B cell (primary cell): ENCODE measurements around the gene SCG2. TPM values are rescaled to one million over a fixed set of nuclear protein-coding genes. Genes with fewer than 3 reads are reported as not detected.

Experiments used
- ATAC-seq: fragments of 200-7000 bp; cut with Tn5 transposase; one replicate; pipeline ENCODE4 v1.10.0; 2021; ENCODE audit warnings: low read depth, mild to moderate bottlenecking, moderate number of reproducible peaks, moderate library complexity
- CTCF ChIA-PET: fragments of 350-600 bp; sonication (Branson Sonifier 250); formaldehyde crosslinking; loops from one replicate; lab custom pipeline; 2021; ENCODE audit warnings: antibody characterized with exemption, inconsistent platforms; lab: Charles Lee
- POLR2A ChIA-PET: fragments of 350-600 bp; sonication (Branson Sonifier 250); formaldehyde crosslinking; loops from one replicate; lab custom pipeline; 2021; ENCODE audit warnings: antibody characterized with exemption; lab: Charles Lee
- DNase-seq: peaks from one replicate; pipeline ENCODE4 v3.0.0; 2013
- H2AFZ ChIP-seq: 2 replicates; pipeline ENCODE4 v1.6.1; 2012; ENCODE audit warnings: mild to moderate bottlenecking, low read depth, low read length; ENCODE audit not compliant: insufficient read depth, poor library complexity, severe bottlenecking
- H3K27ac ChIP-seq, 2 donors: 1 replicate in 1 of 2; 2 replicates in 1 of 2; pipeline ENCODE4 v1.5.1; 2012 to 2013; ENCODE audit warnings: low read length in 2 of 2, mild to moderate bottlenecking in 2 of 2, moderate library complexity in 1 of 2
- H3K27me3 ChIP-seq, 4 experiments: fragments of 200-600 bp in 1 of 4; sonication (generic) in 1 of 4; replicated peaks in 1 of 4; 1 replicate in 2 of 4; 2 replicates in 2 of 4; pipeline versions ENCODE4 v1.6.1 to v1.7.0; 2013 to 2016; ENCODE audit warnings: low read length in 3 of 4, mild to moderate bottlenecking in 2 of 4, mixed read lengths in 1 of 4, moderate library complexity in 1 of 4; ENCODE audit not compliant: insufficient read depth in 4 of 4, control insufficient read depth in 3 of 4; ENCODE audit errors: control extremely low read depth in 1 of 4
- H3K36me3 ChIP-seq, 2 experiments: replicated peaks in 1 of 2; 1 replicate in 1 of 2; 2 replicates in 1 of 2; pipeline versions ENCODE4 v1.6.1 to v1.7.1; 2013; ENCODE audit warnings: low read length in 1 of 2; ENCODE audit not compliant: insufficient read depth in 2 of 2, control insufficient read depth in 1 of 2; ENCODE audit errors: control extremely low read depth in 1 of 2, extremely low read depth in 1 of 2
- H3K4me1 ChIP-seq, 2 donors: fragments of 200-600 bp in 1 of 2; sonication (generic) in 1 of 2; 1 replicate in 1 of 2; 2 replicates in 1 of 2; pipeline versions ENCODE4 v1.5.1 to v1.6.1; 2013 to 2017; ENCODE audit warnings: low read length in 2 of 2; ENCODE audit not compliant: control insufficient read depth in 2 of 2, insufficient read depth in 2 of 2
- H3K4me2 ChIP-seq: replicated peaks from 2 replicates; pipeline ENCODE3; 2012; ENCODE audit warnings: mild to moderate bottlenecking, low read depth, low read length; ENCODE audit not compliant: poor library complexity, severe bottlenecking
- H3K4me3 ChIP-seq, 5 experiments: fragments of 200-600 bp in 1 of 5; sonication (generic) in 1 of 5; 1 replicate in 3 of 5; 2 replicates in 2 of 5; pipeline versions ENCODE4 v1.5.1 to v1.7.0; 2011 to 2016; ENCODE audit warnings: low read length in 4 of 5, mild to moderate bottlenecking in 4 of 5, low read depth in 2 of 5, control low read depth in 1 of 5, moderate library complexity in 1 of 5; ENCODE audit not compliant: insufficient read depth in 1 of 5; ENCODE audit errors: control extremely low read depth in 1 of 5, extremely low read depth in 1 of 5
- H3K79me2 ChIP-seq: fragments of 200-600 bp; sonication (generic); one replicate; pipeline ENCODE4 v1.6.0; 2016; ENCODE audit warnings: low read length; ENCODE audit not compliant: control insufficient read depth, insufficient read depth
- H3K9ac ChIP-seq: fragments of 200-600 bp; sonication (generic); 2 replicates; pipeline ENCODE4 v1.6.1; 2017; ENCODE audit warnings: mild to moderate bottlenecking, low read length, moderate library complexity
- H3K9me3 ChIP-seq, 3 donors: one replicate each; pipeline versions ENCODE4 v1.6.1 to v1.7.1; 2013; ENCODE audit warnings: low read length in 2 of 3; ENCODE audit not compliant: control insufficient read depth in 2 of 3, insufficient read depth in 1 of 3; ENCODE audit errors: control extremely low read depth in 1 of 3
- H4K20me1 ChIP-seq: 2 replicates; pipeline ENCODE4 v1.6.0; 2012; ENCODE audit warnings: mild to moderate bottlenecking, low read length; ENCODE audit not compliant: insufficient read depth, control insufficient read depth, poor library complexity, severe bottlenecking
- H3K27ac Mint-ChIP-seq: one replicate; pipeline ENCODE4 v1.8.0; 2021; ENCODE audit warnings: mixed read lengths
- H3K27me3 Mint-ChIP-seq: one replicate; pipeline ENCODE4 v1.8.0; 2021; ENCODE audit warnings: mixed read lengths
- H3K4me1 Mint-ChIP-seq: one replicate; pipeline ENCODE4 v1.8.0; 2021; ENCODE audit warnings: mixed read lengths
- H3K4me3 Mint-ChIP-seq: one replicate; pipeline ENCODE4 v1.8.0; 2021; ENCODE audit warnings: mixed read lengths
- H3K9me3 Mint-ChIP-seq: one replicate; pipeline ENCODE4 v1.8.0; 2022; ENCODE audit warnings: mixed read lengths; ENCODE audit not compliant: insufficient read depth
- CTCF ChIP-seq: fragments of 200-600 bp; IDR thresholded peaks from one replicate; pipeline ENCODE4 v1.8.0; 2022; ENCODE audit warnings: antibody characterized with exemption, mild to moderate bottlenecking
- EZH2 ChIP-seq: IDR thresholded peaks from 2 replicates; pipeline ENCODE4 v1.6.1; 2012; ENCODE audit warnings: borderline replicate concordance, low read depth, mild to moderate bottlenecking, moderate library complexity, low read length; ENCODE audit not compliant: insufficient read depth, poor library complexity, severe bottlenecking
- WGBS: methylation state at CpG from one replicate; pipeline ENCODE4 v1.1.5; 2013; ENCODE audit warnings: missing lambda C conversion rate; ENCODE audit not compliant: insufficient coverage; 5-methylcytosine and 5-hydroxymethylcytosine counted together
- intact Hi-C: fragments of 100-400 bp; cut with micrococcal nuclease; formaldehyde crosslinking; loops from one replicate; pipeline ENCODE4 v1.10.0; 2022
- polyA plus RNA-seq: library from polyadenylated mRNA; depleted of rRNA; stranded (reverse); fragments of >200 nt; gene quantifications from 2 replicates; pipeline ENCODE4 v1.2.3, GENCODE V29; 2012
- total RNA-seq, 2 donors: library from RNA; stranded (reverse); fragments of 120-200 nt in 1 of 2; gene quantifications; 1 replicate in 1 of 2; 2 replicates in 1 of 2; pipeline versions ENCODE4 v1.2.3 to v1.2.4, GENCODE V29; 2013 to 2022

SCG2 gene
- total and polyA plus RNA-seq, 2 donors (not counting 1 experiment from before 2014, with no cell fraction given) = 0.12 to 0.44 TPM

DNA sequence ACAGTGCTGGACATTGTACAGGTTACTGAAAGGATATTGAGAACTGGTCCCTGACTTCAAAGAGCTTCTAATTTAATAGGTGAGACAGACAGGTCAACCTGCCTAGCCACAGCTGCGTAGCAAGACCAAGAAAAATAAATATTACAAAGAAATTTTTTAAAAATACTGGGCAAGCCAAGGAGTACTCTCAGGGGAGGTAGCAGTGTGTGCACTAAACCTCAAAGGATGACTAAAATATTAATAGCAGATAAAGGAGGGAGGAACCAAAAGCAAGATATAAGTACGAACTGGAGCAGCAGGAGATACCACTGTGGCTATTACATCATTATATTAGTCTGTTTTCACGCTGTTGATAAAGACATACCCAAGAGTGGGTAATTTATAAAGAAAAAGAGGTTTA, 14.9 kb downstream of the SCG2 start:
- POLR2A ChIA-PET = no interaction called here
- Histone ChIP-seq H3K27ac (no peak overlapping the region), H3K9ac (no peak overlapping the region), H3K27me3 (no peaks in the 10 kb centered on the region), H3K4me3 (no peak overlapping the region), H3K36me3 (no peaks in the 10 kb centered on the region), H3K9me3 (no peaks in the 10 kb centered on the region), H3K79me2 (no peaks in the 10 kb centered on the region), H3K4me2 (no peak overlapping the region), H3K4me1 (no peaks in the 10 kb centered on the region), H4K20me1 (no peaks in the 10 kb centered on the region), H2AFZ (no peak overlapping the region)
- H3K4me3 Mint-ChIP-seq = no peak overlapping the region
- no peak overlapping the region for H3K27ac Mint-ChIP-seq
- WGBS = no CpG with 5 or more reads among the region's 3 CpGs
- no peak for TF ChIP-seq CTCF
- no peaks in the 10 kb centered on the region for H3K4me1 Mint-ChIP-seq
- no peaks in the 10 kb centered on the region for H3K9me3 Mint-ChIP-seq
- H3K27me3 Mint-ChIP-seq = peaks cover 4% of the 10 kb centered on the region
- intact Hi-C loops = no loop called here
- ATAC-seq (no peak), DNase-seq (no peak)
- CTCF ChIA-PET = no interaction called here

DNA sequence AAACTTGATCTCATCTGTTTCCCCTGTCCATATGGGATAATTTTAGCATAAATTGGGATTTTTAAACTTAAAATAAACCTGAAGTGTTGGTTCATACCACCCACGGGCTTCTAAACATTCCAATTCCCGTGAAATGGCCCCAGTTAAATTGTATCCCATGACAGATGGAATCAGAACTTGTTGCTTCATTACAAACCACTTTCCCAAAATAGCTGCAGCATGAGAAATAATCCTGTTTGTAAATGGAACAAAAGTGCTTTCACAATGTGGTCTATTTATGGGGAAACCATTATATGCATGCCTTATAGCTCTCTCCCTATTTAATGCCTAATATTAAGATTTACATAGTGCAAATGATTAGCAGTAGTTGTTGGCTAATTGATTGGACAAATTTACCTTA, 15.9 kb downstream of the SCG2 start:
- Histone ChIP-seq H3K4me3 (no peak overlapping the region), H3K9ac (no peak overlapping the region), H4K20me1 (no peaks in the 10 kb centered on the region), H3K4me2 (no peak overlapping the region), H3K4me1 (no peaks in the 10 kb centered on the region), H3K36me3 (no peaks in the 10 kb centered on the region), H3K79me2 (no peaks in the 10 kb centered on the region), H3K27me3 (no peaks in the 10 kb centered on the region), H2AFZ (no peak overlapping the region), H3K9me3 (no peaks in the 10 kb centered on the region), H3K27ac (no peak overlapping the region)
- intact Hi-C loops = no loop called here
- Mint-ChIP-seq H3K4me3 (no peak overlapping the region), H3K9me3 (no peaks in the 10 kb centered on the region), H3K27me3 (peaks cover 7% of the 10 kb centered on the region), H3K27ac (no peak overlapping the region), H3K4me1 (no peaks in the 10 kb centered on the region)
- ChIA-PET CTCF (no interaction called here), POLR2A (no interaction called here)
- WGBS = 60% methylated on average over 1 of the region's 2 CpGs
- DNase-seq = no peak
- no peak for ATAC-seq
- TF ChIP-seq CTCF (no peak), EZH2 (no peak)
